RWPE1 (cell line): ENCODE results near the gene EPHB2.

Experiments
- CTCF ChIA-PET: fragments of 350-600 bp; sonication (Branson Sonifier 250); formaldehyde crosslinking; extraction: SDS; loops from one replicate; lab custom pipeline; 2021; lab: Yijun Ruan, JAX
- POLR2A ChIA-PET: fragments of 400-600 bp; formaldehyde crosslinking; extraction: SDS; loops from one replicate; lab custom pipeline; 2020; ENCODE audit warnings: antibody characterized with exemption; ENCODE audit not compliant: low non-redundant PET; lab: Yijun Ruan, JAX
- DNase-seq: peaks from one replicate; pipeline ENCODE4 v3.0.0; 2012; ENCODE audit warnings: low spot score
- H3K27ac ChIP-seq: fragments of 450-650 bp; 2 replicates; pipeline ENCODE4 v1.5.1; 2017
- CTCF ChIP-seq: fragments of 450-650 bp; conservative IDR thresholded peaks from 2 replicates; pipeline ENCODE4 v1.5.1; 2017; ENCODE audit warnings: low read depth, mild to moderate bottlenecking

EPHB2 gene

DNA sequence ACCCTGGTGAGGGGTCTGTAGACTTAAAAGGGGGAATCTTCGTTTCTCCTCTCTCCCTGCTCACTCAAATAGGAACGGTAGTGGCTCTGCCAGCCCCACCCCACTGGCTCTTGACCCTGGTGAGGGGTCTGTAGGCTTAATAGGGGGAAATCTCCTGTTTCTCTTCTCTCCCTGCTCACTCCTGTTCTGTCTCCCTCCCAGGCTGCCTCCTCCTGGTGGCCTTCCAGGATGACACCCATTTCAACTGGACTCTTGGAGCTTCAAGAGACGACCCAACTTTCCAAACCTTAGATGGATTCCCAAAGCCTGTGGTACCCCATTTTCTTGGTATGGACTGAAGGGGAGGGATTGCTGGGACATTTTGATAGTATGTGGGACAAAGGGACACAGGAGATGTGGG is 1.4 kb upstream of the EPHB2 start:
- DNase-seq, result no peak
- POLR2A ChIA-PET, result no interaction called here
- CTCF ChIA-PET, result interaction anchor here (0.6 to 2.3 kb wide), 5 partner anchors 20 to 753 kb away, joined by 3 to 7 read pairs (median 4); no protein-coding TSS in a partner anchor
- no peak for TF ChIP-seq CTCF
- no peak overlapping the region for H3K27ac ChIP-seq

DNA sequence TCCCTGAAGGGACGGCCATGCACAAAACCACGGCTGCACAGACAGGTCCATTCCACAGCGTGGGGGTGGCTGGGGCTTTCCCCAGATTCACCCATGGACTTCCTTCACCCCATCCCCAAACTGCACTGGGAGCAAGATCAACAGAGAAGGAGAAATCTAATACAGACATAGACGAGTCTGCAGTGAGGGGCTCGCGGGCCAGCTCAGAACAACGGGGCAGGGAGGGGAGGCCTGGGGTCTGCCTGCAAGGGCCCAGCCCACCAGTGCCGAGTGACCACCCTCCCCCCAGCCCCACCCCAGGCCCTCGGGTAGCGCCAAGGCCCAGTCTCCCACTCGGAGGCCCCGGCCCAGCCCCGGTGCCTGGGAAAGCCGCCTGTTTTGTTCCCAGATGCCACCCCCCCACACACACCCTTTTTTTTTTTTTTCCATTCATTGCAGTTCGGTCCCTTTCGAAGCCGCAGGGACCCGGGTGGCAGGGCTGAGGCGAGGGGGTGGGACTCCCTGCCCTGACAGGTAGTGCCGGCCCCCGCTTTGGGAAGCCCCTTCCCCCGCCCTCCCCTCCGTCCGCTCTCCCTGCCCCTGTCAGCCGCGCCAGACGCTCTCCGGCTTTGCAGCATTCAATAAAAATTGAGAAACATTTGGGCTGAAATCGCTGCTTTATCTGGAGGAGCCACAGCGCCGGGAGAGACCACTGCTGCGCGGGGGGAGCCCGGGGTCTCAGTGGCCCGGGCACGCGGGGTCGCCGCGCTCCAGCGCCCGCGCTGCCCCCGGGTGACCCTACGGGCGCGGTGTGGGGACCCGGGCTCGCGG is 543 bp upstream of the EPHB2 start:
- no peak for TF ChIP-seq CTCF
- peak overlapping the region; percentile 78 for H3K27ac ChIP-seq
- peak; percentile 51 for DNase-seq
- POLR2A ChIA-PET, result no interaction called here
- CTCF ChIA-PET, result interaction anchor here (0.6 to 0.7 kb wide), 3 partner anchors 19 to 753 kb away, joined by 3 to 5 read pairs (median 4); no protein-coding TSS in a partner anchor

DNA sequence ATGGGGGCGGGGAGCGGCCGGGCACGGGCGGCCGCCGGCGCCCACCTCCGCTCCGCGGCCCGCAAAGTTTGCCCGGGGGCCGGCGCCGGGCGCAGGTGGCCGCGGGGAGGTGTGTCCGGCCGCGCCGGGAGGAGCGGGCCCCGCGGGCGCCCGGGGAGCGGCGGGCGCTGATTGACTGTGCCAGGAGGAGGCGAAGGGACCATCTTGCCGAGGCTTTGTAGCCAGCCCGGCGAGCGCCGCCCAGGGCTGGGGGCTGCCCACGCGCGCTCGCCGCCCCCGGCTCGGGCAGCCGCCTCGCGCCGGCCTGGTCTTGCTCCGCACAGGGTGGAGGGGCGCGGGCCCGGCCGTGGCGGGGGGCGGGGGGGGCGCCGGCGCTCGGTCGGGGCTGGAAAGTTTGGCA is 432 bp downstream of the EPHB2 start:
- CTCF ChIA-PET, result no interaction called here
- peak; percentile 15 for DNase-seq
- H3K27ac ChIP-seq, result peak overlapping the region; percentile 78
- no peak for TF ChIP-seq CTCF
- POLR2A ChIA-PET, result no interaction called here

GRCh38 chr1:22711591-22712501 is 1.2 kb downstream of the EPHB2 start:
- TF ChIP-seq CTCF, result no peak
- CTCF ChIA-PET, result interaction anchor here (0.5 to 2.4 kb wide), 3 partner anchors 76 to 221 kb away, joined by 3 to 9 read pairs (median 4); no protein-coding TSS in a partner anchor

DNA sequence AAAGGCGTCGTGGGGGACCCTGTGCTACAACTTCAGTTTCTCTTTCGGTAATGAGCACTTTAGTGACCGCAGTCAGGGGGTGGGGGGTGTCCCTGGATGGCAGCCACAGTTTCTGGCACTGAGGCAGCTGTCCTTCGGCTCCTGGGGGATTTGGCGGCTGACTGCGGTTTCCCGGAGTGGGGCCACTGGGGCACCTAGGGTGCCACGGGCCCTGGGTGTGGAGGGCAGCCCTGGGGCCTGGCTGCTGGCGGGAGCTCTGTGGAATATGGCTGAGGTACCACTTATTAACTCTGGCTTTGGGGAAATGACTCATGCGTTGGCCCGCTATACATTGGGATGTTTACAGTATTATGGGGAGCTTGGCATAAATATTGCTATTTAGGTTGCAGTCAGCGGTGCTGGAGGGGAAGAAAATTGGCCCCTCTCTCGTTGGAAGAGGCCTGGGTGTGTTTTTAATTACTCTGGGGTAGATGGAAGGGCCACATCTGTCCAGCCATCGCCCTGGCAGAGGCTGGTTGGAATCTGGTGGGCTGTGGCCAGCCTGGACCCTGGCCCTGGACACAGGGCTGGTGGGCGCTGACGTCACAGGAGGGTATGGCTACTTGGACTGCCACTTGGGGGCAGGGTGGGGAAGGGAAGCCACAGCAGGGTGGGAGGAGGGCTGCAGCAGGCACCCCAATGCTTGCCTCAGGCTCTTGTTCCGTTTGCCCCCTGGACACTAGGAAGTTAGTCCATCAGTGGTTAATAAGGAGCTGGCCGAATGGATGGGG is 2.0 kb downstream of the EPHB2 start:
- CTCF ChIA-PET, result interaction anchor here (0.5 to 2.4 kb wide), 5 partner anchors 28 to 221 kb away, joined by 3 to 9 read pairs (median 3); no protein-coding TSS in a partner anchor
- TF ChIP-seq CTCF, result no peak
- peak overlapping the region; percentile 18 for H3K27ac ChIP-seq
- peak; percentile 55 for DNase-seq
- POLR2A ChIA-PET, result no interaction called here

More at GRCh38 chr1:22711591-22712501, 1.2 kb downstream of the EPHB2 start:
- DNase-seq, result peak; percentile 15
- peak overlapping the region; percentile 78 for H3K27ac ChIP-seq
- POLR2A ChIA-PET, result no interaction called here
